Gastroesophageal sphincter (tissue), 4 donors: Measurements from ENCODE around the gene OTOF. TPM values are rescaled to one million over a fixed set of nuclear protein-coding genes. Genes with fewer than 3 reads are reported as not detected.

ENCODE experiments used
- ATAC-seq: fragments of 150-250 bp; one replicate; pipeline ENCODE4 v1.9.1; 2016; ENCODE audit warnings: mild to moderate bottlenecking, moderate library complexity
- H3K27ac ChIP-seq, 4 donors: fragments of 200-600 bp; sonication (generic) in 3 of 4; 1 replicate in 3 of 4; 2 replicates in 1 of 4; pipeline ENCODE4 v1.5.1; 2016 to 2019
- H3K27me3 ChIP-seq: fragments of 200-600 bp; sonication (generic); one replicate; pipeline ENCODE4 v1.5.1; 2019
- H3K36me3 ChIP-seq, 2 donors: fragments of 200-600 bp; sonication (generic); one replicate each; pipeline ENCODE4 v1.5.1; 2019; ENCODE audit warnings: control low read depth in 1 of 2
- H3K4me1 ChIP-seq, 3 donors: fragments of 200-600 bp; sonication (generic); 1 replicate in 2 of 3; 2 replicates in 1 of 3; pipeline ENCODE4 v1.5.1; 2016 to 2019; ENCODE audit warnings: control low read depth in 2 of 3
- H3K4me3 ChIP-seq, 2 donors: fragments of 200-600 bp; sonication (generic); one replicate each; pipeline ENCODE4 v1.5.1; 2019; ENCODE audit warnings: mild to moderate bottlenecking in 1 of 2, moderate library complexity in 1 of 2
- H3K9me3 ChIP-seq, 3 donors: fragments of 200-600 bp; sonication (generic); one replicate each; pipeline ENCODE4 v1.5.1; 2017 to 2019; ENCODE audit warnings: control low read depth in 2 of 3
- CTCF ChIP-seq, 4 experiments: fragments of 200-600 bp in 2 of 4; fragments of 450-650 bp in 2 of 4; sonication (generic) in 1 of 4; IDR thresholded peaks; one replicate each; pipeline ENCODE4 v1.5.1; 2017 to 2019; ENCODE audit warnings: antibody characterized with exemption in 4 of 4, mild to moderate bottlenecking in 2 of 4, moderate library complexity in 2 of 4
- EP300 ChIP-seq: sonication (generic); formaldehyde crosslinking; IDR thresholded peaks from one replicate; pipeline ENCODE4 v1.6.1; 2017; ENCODE audit warnings: antibody characterized with exemption, mild to moderate bottlenecking
- POLR2A ChIP-seq, 2 donors: fragments of 450-650 bp; IDR thresholded peaks; one replicate each; pipeline ENCODE4 v1.6.1; 2017; ENCODE audit warnings: antibody characterized with exemption in 2 of 2, mild to moderate bottlenecking in 2 of 2, moderate library complexity in 1 of 2
- POLR2AphosphoS5 ChIP-seq: sonication (generic); formaldehyde crosslinking; IDR thresholded peaks from one replicate; pipeline ENCODE4 v1.6.1; 2017; ENCODE audit warnings: antibody characterized with exemption
- WGBS, 2 donors: methylation state at CpG; one replicate each; pipeline ENCODE4 v1.1.5; 2018; ENCODE audit warnings: low coverage in 1 of 2; 5-methylcytosine and 5-hydroxymethylcytosine counted together
- total RNA-seq, 4 donors: library from RNA; depleted of rRNA; stranded (reverse); fragments of >200 nt; gene quantifications; one replicate each; pipeline ENCODE4 v1.1.0, GENCODE V29; 2016

The OTOF gene
- total RNA-seq, 4 donors from 2014 or later, result under 0.01 to 0.35 TPM; not detected in 2

- Histone ChIP-seq H3K27me3 (no peaks in the 10 kb centered on the region), H3K4me1 (no peaks in the 10 kb centered on the region), H3K4me3 (no peak overlapping the region), H3K27ac (no peak overlapping the region), H3K9me3 (peaks cover 0 to 12% (median 0%) of the 10 kb centered on the region in 3 donors), H3K36me3 (no peaks in the 10 kb centered on the region)
- 100% methylated on average over 2 of the region's 22 CpGs; no CpG with 5 or more reads in 1 of the 2 donors for WGBS, 2 donors
- TF ChIP-seq CTCF (IDR thresholded peaks at IDR 0.05) (no peak), POLR2A (IDR thresholded peaks at IDR 0.05) (no peak)
- no peak for ATAC-seq
These were observed 11.1 kb downstream of the OTOF start for GRCh38 chr2:26466662-26467310.

- no peaks in the 10 kb centered on the region for H3K4me1 ChIP-seq
- 67 to 96% methylated on average over 1 to 4 of the region's 10 CpGs for WGBS, 2 donors
- no peak for TF ChIP-seq CTCF (IDR thresholded peaks at IDR 0.05)
- no peak for TF ChIP-seq POLR2A (IDR thresholded peaks at IDR 0.05)
- TF ChIP-seq EP300, result no peak
- TF ChIP-seq POLR2AphosphoS5, result no peak
These were observed 11.9 kb downstream of the OTOF start for GRCh38 chr2:26465981-26466471.

GRCh38 chr2:26465266-26465925, 12.5 kb downstream of the OTOF start:
- H3K36me3 ChIP-seq, result no peaks in the 10 kb centered on the region
- H3K4me3 ChIP-seq, result no peak overlapping the region
- no peaks in the 10 kb centered on the region for H3K27me3 ChIP-seq
- ATAC-seq, result no peak
- TF ChIP-seq POLR2AphosphoS5, result no peak
- TF ChIP-seq POLR2A (IDR thresholded peaks at IDR 0.05), result no peak
- TF ChIP-seq CTCF (IDR thresholded peaks at IDR 0.05), result no peak
- TF ChIP-seq EP300, result no peak
- H3K9me3 ChIP-seq, result peaks cover 0 to 12% (median 0%) of the 10 kb centered on the region in 3 donors
- H3K27ac ChIP-seq, result no peak overlapping the region
- WGBS, 2 donors, result 93 to 100% methylated on average over 1 to 5 of the region's 11 CpGs
- H3K4me1 ChIP-seq, result no peaks in the 10 kb centered on the region

More at GRCh38 chr2:26465981-26466471, 11.9 kb downstream of the OTOF start:
- Histone ChIP-seq H3K36me3 (no peaks in the 10 kb centered on the region), H3K4me3 (no peak overlapping the region), H3K27ac (no peak overlapping the region), H3K9me3 (peaks cover 0 to 12% (median 0%) of the 10 kb centered on the region in 3 donors), H3K27me3 (no peaks in the 10 kb centered on the region)
- no peak for ATAC-seq

- Histone ChIP-seq H3K27ac (no peak overlapping the region), H3K27me3 (no peaks in the 10 kb centered on the region), H3K4me1 (no peaks in the 10 kb centered on the region), H3K9me3 (peaks cover 0 to 6% (median 0%) of the 10 kb centered on the region in 3 donors), H3K4me3 (no peak overlapping the region), H3K36me3 (no peaks in the 10 kb centered on the region)
- WGBS, 2 donors, result 83% methylated on average over 3 to 4 of the region's 14 CpGs
- TF ChIP-seq EP300, result no peak
- no peak for TF ChIP-seq CTCF (IDR thresholded peaks at IDR 0.05)
- TF ChIP-seq POLR2A (IDR thresholded peaks at IDR 0.05), result no peak
- ATAC-seq, result no peak
These were observed 13.3 kb downstream of the OTOF start for GRCh38 chr2:26464390-26465265.
